ENCODE measurements around the gene LRFN5. TPM values are rescaled to one million over a fixed set of nuclear protein-coding genes. Genes with fewer than 3 reads are reported as not detected.

Gene LRFN5
- total RNA-seq, 4 donors from 2014 or later = 0.26 to 45.1 (median 4.6) TPM

- intact Hi-C loops (cut with DNase I; ENCODE audit: low total_unique reads) = no loop called here
- Histone ChIP-seq H3K4me3 (no peak overlapping the region), H3K27ac (no peak overlapping the region), H3K27me3 (no peaks in the 10 kb centered on the region), H3K36me3 (no peaks in the 10 kb centered on the region), H3K4me1 (no peaks in the 10 kb centered on the region), H3K9me3 (no peaks in the 10 kb centered on the region)
- DNase-seq = no peak
- TF ChIP-seq CTCF (IDR thresholded peaks at IDR 0.05) (no peak), POLR2A (IDR thresholded peaks at IDR 0.05) (no peak)
These were observed 35.0 kb downstream of the LRFN5 start for GRCh38 chr14:41641690-41642089.

- H3K4me3 ChIP-seq = no peak overlapping the region
- H3K27ac ChIP-seq = no peak overlapping the region
- no peak for DNase-seq
- no peaks in the 10 kb centered on the region for H3K4me1 ChIP-seq
- H3K9me3 ChIP-seq = no peaks in the 10 kb centered on the region
- no peaks in the 10 kb centered on the region for H3K36me3 ChIP-seq
- no peaks in the 10 kb centered on the region for H3K27me3 ChIP-seq
- intact Hi-C loops (cut with DNase I; ENCODE audit: low total_unique reads) = no loop called here
- TF ChIP-seq CTCF (IDR thresholded peaks at IDR 0.05) (no peak), POLR2A (IDR thresholded peaks at IDR 0.05) (no peak)
These were observed 35.7 kb downstream of the LRFN5 start for GRCh38 chr14:41642367-41642766.

- Histone ChIP-seq H3K9me3 (no peaks in the 10 kb centered on the region), H3K27me3 (no peaks in the 10 kb centered on the region), H3K27ac (no peak overlapping the region), H3K4me3 (no peak overlapping the region), H3K36me3 (no peaks in the 10 kb centered on the region), H3K4me1 (no peaks in the 10 kb centered on the region)
- no peak for TF ChIP-seq POLR2A (IDR thresholded peaks at IDR 0.05)
- no peak for TF ChIP-seq CTCF (IDR thresholded peaks at IDR 0.05)
- intact Hi-C loops (cut with DNase I; ENCODE audit: low total_unique reads) = no loop called here
- no peak for DNase-seq
These were observed 36.1 kb downstream of the LRFN5 start for GRCh38 chr14:41642789-41643188.

- Histone ChIP-seq H3K4me3 (no peak overlapping the region), H3K9me3 (no peaks in the 10 kb centered on the region), H3K27me3 (no peaks in the 10 kb centered on the region)
These were observed 37.9 kb downstream of the LRFN5 start for GRCh38 chr14:41644606-41645005.

GRCh38 chr14:41650802-41651201 is 44.1 kb downstream of the LRFN5 start:
- Histone ChIP-seq H3K36me3 (no peaks in the 10 kb centered on the region), H3K4me3 (no peak overlapping the region)
- intact Hi-C loops (cut with DNase I; ENCODE audit: low total_unique reads) = no loop called here

More at GRCh38 chr14:41644606-41645005, 37.9 kb downstream of the LRFN5 start:
- H3K36me3 ChIP-seq = no peaks in the 10 kb centered on the region
- no peak overlapping the region for H3K27ac ChIP-seq
- DNase-seq = no peak
- H3K4me1 ChIP-seq = no peaks in the 10 kb centered on the region
- TF ChIP-seq CTCF (IDR thresholded peaks at IDR 0.05) (no peak), POLR2A (IDR thresholded peaks at IDR 0.05) (no peak)
- intact Hi-C loops (cut with DNase I; ENCODE audit: low total_unique reads) = no loop called here

More at GRCh38 chr14:41650802-41651201, 44.1 kb downstream of the LRFN5 start:
- H3K27ac ChIP-seq = no peak overlapping the region
- TF ChIP-seq CTCF (IDR thresholded peaks at IDR 0.05) = no peak
- TF ChIP-seq POLR2A (IDR thresholded peaks at IDR 0.05) = no peak
- H3K4me1 ChIP-seq = no peaks in the 10 kb centered on the region
- H3K27me3 ChIP-seq = no peaks in the 10 kb centered on the region
- no peak for DNase-seq
- no peaks in the 10 kb centered on the region for H3K9me3 ChIP-seq
